ENCODE data around the gene IGFBPL1.

GRCh38 chr9:38412751-38413150, 11.5 kb downstream of the IGFBPL1 start:
- no peak for TF ChIP-seq CTCF (IDR thresholded peaks at IDR 0.05; ENCODE audit: low read length)
- TF ChIP-seq EZH2 (optimal IDR thresholded peaks at IDR 0.05; ENCODE audit: low read depth, low read length) = no peak

Measured in MM.1S (cell line).